ENCODE data around the gene PHLDA3.
A peak's percentile ranks its signal among the peaks of the same experiment; 100 is the strongest.
"Not testable (repeated sequence)": the region's sequence is repeated elsewhere in the genome, so short reads cannot be mapped to it uniquely, and the experiment has no call there.

PHLDA3 gene

DNA sequence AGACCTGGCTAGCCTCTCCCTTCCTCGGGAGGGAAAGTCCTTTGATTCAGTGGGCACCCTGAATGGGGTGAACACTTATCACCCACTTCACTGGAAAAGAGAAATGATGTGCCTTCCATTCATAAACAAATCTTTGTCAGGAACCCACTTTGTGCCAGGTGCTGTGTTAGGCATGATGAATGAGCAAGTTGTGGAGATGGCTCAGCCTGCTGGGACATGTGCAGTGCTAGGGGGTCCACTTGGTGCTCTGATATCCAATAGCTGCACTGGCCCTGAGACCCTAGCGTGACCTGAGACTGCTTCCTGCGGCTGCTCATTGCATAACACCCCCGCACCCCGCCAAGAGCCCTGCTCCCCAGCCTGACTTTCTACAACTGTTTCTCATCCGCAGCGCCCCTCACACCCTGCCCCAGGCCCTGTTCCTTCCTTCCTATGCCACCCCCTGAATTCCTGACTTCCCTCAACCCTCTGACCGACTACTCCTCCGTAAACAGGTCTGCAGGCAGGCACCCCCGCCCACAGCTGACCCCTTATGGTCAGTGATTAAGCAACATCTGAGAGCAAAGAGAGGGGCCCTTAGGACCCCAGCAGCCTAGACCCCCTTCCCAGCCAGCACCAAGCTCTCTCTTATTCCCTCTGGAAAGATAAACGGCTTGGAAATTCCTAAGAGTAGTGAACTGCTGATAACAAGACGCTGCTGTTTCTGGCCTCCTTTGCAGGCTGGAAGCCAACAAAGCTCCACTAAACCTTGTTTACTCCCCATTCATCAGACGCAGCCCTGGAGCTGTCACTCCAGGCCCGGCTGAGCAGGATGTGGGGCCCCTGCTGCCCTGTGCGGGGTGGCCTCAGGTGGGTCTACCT lies 25.0 kb upstream of the PHLDA3 start:
- Histone ChIP-seq H3K4me1 (ENCODE audit: control insufficient read depth, insufficient read depth, low read length) (no peaks in the 10 kb centered on the region), H3K36me3 (ENCODE audit: control insufficient read depth in 2 of 2, insufficient read depth in 1 of 2, low read length in 2 of 2) (no peaks in the 10 kb centered on the region), H3K4me3 (ENCODE audit: low read depth, low read length) (no peak overlapping the region), H3K27ac (ENCODE audit: extremely low read depth, low read depth, low read length) (no peak overlapping the region), H3K9me3 (ENCODE audit: control insufficient read depth, insufficient read depth, low read depth, low read length) (no peaks in the 10 kb centered on the region)
- CTCF ChIA-PET: interaction anchor here (0.6 to 14.9 kb wide), 4 partner anchors 11 to 20 kb away, joined by 3 to 471 read pairs (median 4); no protein-coding TSS in a partner anchor
- TF ChIP-seq EGR2 (tag by site-specific recombination; IDR thresholded peaks at IDR 0.05; ENCODE audit: low read depth): peak; percentile 83
- TF ChIP-seq ZFHX2 (tag by site-specific recombination; conservative IDR thresholded peaks at IDR 0.05): peak; percentile 89
- TF ChIP-seq WT1 (tag by site-specific recombination; IDR thresholded peaks at IDR 0.05): 0 out of 2 replicates have a peak, but pooled peaks have one; percentile 44
- TF ChIP-seq ZNF610 (tag by site-specific recombination; IDR thresholded peaks at IDR 0.05; ENCODE audit: borderline replicate concordance): no peak
- POLR2A ChIA-PET: no interaction called here

- ChIA-PET CTCF (interaction anchor here (0.7 to 14.9 kb wide), 2 partner anchors 21 to 81 kb away, joined by 3 to 471 read pairs; no protein-coding TSS in a partner anchor), POLR2A (interaction anchor here (0.6 to 2.1 kb wide), 2 partner anchors 9 to 11 kb away, joined by 3 to 5 read pairs; no protein-coding TSS in a partner anchor)
- not testable (repeated sequence) for H3K4me3 ChIP-seq (ENCODE audit: low read depth, low read length); H3K4me1 ChIP-seq (ENCODE audit: control insufficient read depth, insufficient read depth, low read length); H3K36me3 ChIP-seq (ENCODE audit: control insufficient read depth in 2 of 2, insufficient read depth in 1 of 2, low read length in 2 of 2); H3K27ac ChIP-seq (ENCODE audit: extremely low read depth, low read depth, low read length); H3K9me3 ChIP-seq (ENCODE audit: control insufficient read depth, insufficient read depth, low read depth, low read length)
- 0 out of 2 replicates have a peak, but pooled peaks have one; percentile 34 for TF ChIP-seq ZBTB21 (tag by site-specific recombination; IDR thresholded peaks at IDR 0.05)
- 0 out of 2 replicates have a peak, but pooled peaks have one; percentile 31 for TF ChIP-seq ZNF629 (tag by site-specific recombination; IDR thresholded peaks at IDR 0.05)
- TF ChIP-seq, protein P1, sequence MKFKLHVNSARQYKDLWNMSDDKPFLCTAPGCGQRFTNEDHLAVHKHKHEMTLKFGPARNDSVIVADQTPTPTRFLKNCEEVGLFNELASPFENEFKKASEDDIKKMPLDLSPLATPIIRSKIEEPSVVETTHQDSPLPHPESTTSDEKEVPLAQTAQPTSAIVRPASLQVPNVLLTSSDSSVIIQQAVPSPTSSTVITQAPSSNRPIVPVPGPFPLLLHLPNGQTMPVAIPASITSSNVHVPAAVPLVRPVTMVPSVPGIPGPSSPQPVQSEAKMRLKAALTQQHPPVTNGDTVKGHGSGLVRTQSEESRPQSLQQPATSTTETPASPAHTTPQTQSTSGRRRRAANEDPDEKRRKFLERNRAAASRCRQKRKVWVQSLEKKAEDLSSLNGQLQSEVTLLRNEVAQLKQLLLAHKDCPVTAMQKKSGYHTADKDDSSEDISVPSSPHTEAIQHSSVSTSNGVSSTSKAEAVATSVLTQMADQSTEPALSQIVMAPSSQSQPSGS (tag by site-specific recombination; IDR thresholded peaks at IDR 0.05; ENCODE audit: low read depth): peak; percentile 77
- TF ChIP-seq, protein P2, sequence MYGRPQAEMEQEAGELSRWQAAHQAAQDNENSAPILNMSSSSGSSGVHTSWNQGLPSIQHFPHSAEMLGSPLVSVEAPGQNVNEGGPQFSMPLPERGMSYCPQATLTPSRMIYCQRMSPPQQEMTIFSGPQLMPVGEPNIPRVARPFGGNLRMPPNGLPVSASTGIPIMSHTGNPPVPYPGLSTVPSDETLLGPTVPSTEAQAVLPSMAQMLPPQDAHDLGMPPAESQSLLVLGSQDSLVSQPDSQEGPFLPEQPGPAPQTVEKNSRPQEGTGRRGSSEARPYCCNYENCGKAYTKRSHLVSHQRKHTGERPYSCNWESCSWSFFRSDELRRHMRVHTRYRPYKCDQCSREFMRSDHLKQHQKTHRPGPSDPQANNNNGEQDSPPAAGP (tag by site-specific recombination; IDR thresholded peaks at IDR 0.05): 0 out of 2 replicates have a peak, but pooled peaks have one; percentile 38
- TF ChIP-seq KLF1 (tag by site-specific recombination; IDR thresholded peaks at IDR 0.05): peak; percentile 72
Measured at GRCh38 chr1:201493026-201493656, 24.2 kb upstream of the PHLDA3 start.

DNA sequence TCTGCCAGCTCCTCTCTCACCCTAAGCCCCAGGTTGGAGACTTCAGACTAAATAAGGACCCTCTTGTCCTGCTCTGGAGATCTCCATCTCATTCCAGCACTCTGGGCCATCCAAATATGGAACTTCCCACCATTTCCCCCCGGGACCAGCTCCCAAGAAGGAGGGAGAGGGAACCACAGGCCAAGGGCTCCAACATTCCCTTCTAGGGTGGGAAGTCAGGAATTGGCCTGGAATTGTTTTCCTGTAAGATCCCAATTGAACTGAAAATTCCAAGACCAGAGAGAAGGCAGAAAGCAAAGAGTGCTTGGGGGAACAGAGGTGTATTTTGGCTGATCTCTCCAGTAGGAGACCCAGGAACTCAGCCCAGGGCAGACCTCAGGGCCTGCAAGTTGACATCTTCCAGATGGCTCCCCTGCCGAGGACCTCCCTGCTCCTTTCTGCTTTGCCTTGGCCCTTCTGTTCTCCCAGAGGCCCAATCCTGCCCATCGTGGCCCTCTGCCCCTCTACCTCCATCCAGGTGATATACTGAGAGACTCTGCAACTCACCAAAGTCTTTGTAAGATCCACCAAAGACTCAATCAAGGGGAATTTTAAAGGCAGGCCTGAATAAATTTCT lies 23.0 kb upstream of the PHLDA3 start:
- TF ChIP-seq GLIS1 (tag by site-specific recombination; IDR thresholded peaks at IDR 0.05): peak; percentile 67
- no peak for TF ChIP-seq ZFHX2 (tag by site-specific recombination; conservative IDR thresholded peaks at IDR 0.05)
- no peaks in the 10 kb centered on the region for H3K9me3 ChIP-seq (ENCODE audit: control insufficient read depth, insufficient read depth, low read depth, low read length)
- ChIA-PET POLR2A (interaction anchor here (0.8 to 2.1 kb wide), 3 partner anchors 10 to 23 kb away, joined by 3 to 5 read pairs (median 3); partner anchors contain the start of gene PHLDA3), CTCF (interaction anchor here (1.0 to 14.9 kb wide), 3 partner anchors 10 to 40 kb away, joined by 4 to 471 read pairs (median 23); no protein-coding TSS in a partner anchor)
- H3K36me3 ChIP-seq (ENCODE audit: control insufficient read depth in 2 of 2, insufficient read depth in 1 of 2, low read length in 2 of 2): no peaks in the 10 kb centered on the region
- no peak overlapping the region for H3K4me3 ChIP-seq (ENCODE audit: low read depth, low read length)
- no peak overlapping the region for H3K27ac ChIP-seq (ENCODE audit: extremely low read depth, low read depth, low read length)
- no peaks in the 10 kb centered on the region for H3K4me1 ChIP-seq (ENCODE audit: control insufficient read depth, insufficient read depth, low read length)

GRCh38 chr1:201490708-201491131 lies 21.7 kb upstream of the PHLDA3 start:
- Histone ChIP-seq H3K4me1 (ENCODE audit: control insufficient read depth, insufficient read depth, low read length) (no peaks in the 10 kb centered on the region), H3K9me3 (ENCODE audit: control insufficient read depth, insufficient read depth, low read depth, low read length) (no peaks in the 10 kb centered on the region), H3K4me3 (ENCODE audit: low read depth, low read length) (no peak overlapping the region), H3K27ac (ENCODE audit: extremely low read depth, low read depth, low read length) (no peak overlapping the region), H3K36me3 (ENCODE audit: control insufficient read depth in 2 of 2, insufficient read depth in 1 of 2, low read length in 2 of 2) (no peaks in the 10 kb centered on the region)
- ChIA-PET CTCF (interaction anchor here (1.0 to 14.9 kb wide), 5 partner anchors 9 to 302 kb away, joined by 4 to 471 read pairs (median 8); no protein-coding TSS in a partner anchor), POLR2A (interaction anchor here (1.3 kb wide), 1 partner anchor 22 kb away, joined by 3 read pairs; the partner anchor contains the start of gene PHLDA3)
- TF ChIP-seq YY2 (tag by site-specific recombination; IDR thresholded peaks at IDR 0.05): no peak
- TF ChIP-seq ZNF623 (tag by site-specific recombination; IDR thresholded peaks at IDR 0.05): no peak
- no peak for TF ChIP-seq SALL2 (tag by site-specific recombination; IDR thresholded peaks at IDR 0.05; ENCODE audit: borderline replicate concordance)
- TF ChIP-seq ZNF391 (tag by site-specific recombination; IDR thresholded peaks at IDR 0.05; ENCODE audit: borderline replicate concordance, low read depth): no peak
- no peak for TF ChIP-seq ZNF292 (tag by site-specific recombination; IDR thresholded peaks at IDR 0.05; ENCODE audit: borderline replicate concordance, low read depth)
- TF ChIP-seq OSR2 (tag by site-specific recombination; IDR thresholded peaks at IDR 0.05): no peak
- no peak for TF ChIP-seq ZNF654 (tag by site-specific recombination; IDR thresholded peaks at IDR 0.05; ENCODE audit: low read depth)
- TF ChIP-seq ZNF830 (tag by site-specific recombination; IDR thresholded peaks at IDR 0.05; ENCODE audit: low read depth): no peak
- TF ChIP-seq GLI4 (tag by site-specific recombination; IDR thresholded peaks at IDR 0.05): no peak
- TF ChIP-seq, protein P3, sequence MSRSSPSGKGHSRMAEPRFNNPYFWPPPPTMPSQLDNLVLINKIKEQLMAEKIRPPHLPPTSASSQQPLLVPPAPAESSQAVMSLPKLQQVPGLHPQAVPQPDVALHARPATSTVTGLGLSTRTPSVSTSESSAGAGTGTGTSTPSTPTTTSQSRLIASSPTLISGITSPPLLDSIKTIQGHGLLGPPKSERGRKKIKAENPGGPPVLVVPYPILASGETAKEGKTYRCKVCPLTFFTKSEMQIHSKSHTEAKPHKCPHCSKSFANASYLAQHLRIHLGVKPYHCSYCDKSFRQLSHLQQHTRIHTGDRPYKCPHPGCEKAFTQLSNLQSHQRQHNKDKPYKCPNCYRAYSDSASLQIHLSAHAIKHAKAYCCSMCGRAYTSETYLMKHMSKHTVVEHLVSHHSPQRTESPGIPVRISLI (tag by site-specific recombination; IDR thresholded peaks at IDR 0.05): no peak
- no peak for TF ChIP-seq KLF9 (tag by site-specific recombination; IDR thresholded peaks at IDR 0.05; ENCODE audit: low read depth)
